ENCODE measurements around the gene ANKLE1. TPM values are rescaled to one million over a fixed set of nuclear protein-coding genes. Genes with fewer than 3 reads are reported as not detected.

ANKLE1 gene
- polyA plus RNA-seq, 2 of the 4 experiments (the other 2 are of a cell fraction), result 0.56 to 0.74 TPM

DNA sequence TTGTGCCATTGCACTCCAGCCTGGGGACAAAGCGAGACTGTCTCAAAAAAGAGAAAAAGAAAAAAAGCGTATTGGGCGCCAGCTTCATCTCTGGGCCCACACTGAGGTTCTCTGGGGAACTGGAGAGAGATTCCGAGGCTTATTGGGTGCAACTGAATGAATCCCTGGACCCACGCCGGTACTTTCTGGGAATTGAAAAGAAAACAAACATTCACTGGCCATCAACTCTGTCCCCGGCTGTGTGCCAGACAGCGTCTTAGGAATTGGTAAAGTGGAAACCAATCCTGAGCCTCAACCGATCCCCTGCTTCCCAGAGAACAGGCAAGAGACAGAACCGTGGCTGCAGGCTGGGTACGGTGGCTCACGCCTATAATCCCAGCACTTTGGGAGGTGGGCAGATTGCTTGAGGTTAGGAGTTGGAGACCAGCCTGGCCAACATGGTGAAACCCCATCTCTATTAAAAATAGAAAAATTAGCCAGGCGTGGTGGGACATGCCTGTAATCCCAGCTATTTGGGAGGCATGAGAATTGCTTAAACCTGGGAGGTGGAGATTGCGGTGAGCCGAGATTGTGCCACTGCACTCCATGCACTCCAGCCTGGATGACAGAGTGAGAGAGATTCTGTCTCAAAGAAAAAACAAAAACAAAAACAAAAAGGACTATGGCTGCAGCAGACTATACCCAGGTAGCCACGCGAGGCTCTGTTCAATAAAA lies 44.3 kb downstream of the ANKLE1 start:
- no peak for ATAC-seq
- Histone ChIP-seq H3K9me3 (no peaks in the 10 kb centered on the region), H3K27ac (no peak overlapping the region), H3K4me1 (no peaks in the 10 kb centered on the region), H3K4me2 (no peak overlapping the region), H3K4me3 (no peak overlapping the region)
- DNase-seq (ENCODE audit: low read depth in 1 of 2, low spot score in 1 of 2), result no peak
- POLR2A ChIA-PET, result interaction anchor here (0.9 kb wide), 1 partner anchor 17 kb away, joined by 3 read pairs; the partner anchor contains the start of gene DDA1
- TF ChIP-seq FOXS1 (CRISPR knock-in tag; IDR thresholded peaks at IDR 0.05) (no peak), TP53 (CRISPR knock-in tag; IDR thresholded peaks at IDR 0.05) (no peak), MAFK (IDR thresholded peaks at IDR 0.05; ENCODE audit: partially characterized antibody) (no peak), JUN (IDR thresholded peaks at IDR 0.05) (no peak), CBX8 (IDR thresholded peaks at IDR 0.05) (no peak), HOXB5 (CRISPR knock-in tag; IDR thresholded peaks at IDR 0.05) (no peak), BHLHE40 (IDR thresholded peaks at IDR 0.05; ENCODE audit: low read depth, low read length) (no peak), SMC3 (IDR thresholded peaks at IDR 0.05) (no peak), RNF2 (IDR thresholded peaks at IDR 0.05; ENCODE audit: borderline replicate concordance, low read depth) (no peak), NPAS2 (CRISPR knock-in tag; IDR thresholded peaks at IDR 0.05; ENCODE audit: borderline replicate concordance) (no peak), EP300 (IDR thresholded peaks at IDR 0.05) (no peak), PHF8 (IDR thresholded peaks at IDR 0.05; ENCODE audit: borderline replicate concordance, low read depth) (no peak)
- FAIRE-seq, result no peak
- 86% methylated on average over 17 of the region's 17 CpGs for WGBS (ENCODE audit: missing lambda C conversion rate)
- CTCF ChIA-PET, result interaction anchor here (0.5 to 1.1 kb wide), 3 partner anchors 8 to 478 kb away, joined by 4 to 6 read pairs (median 4); no protein-coding TSS in a partner anchor

GRCh38 chr19:17326595-17326966 lies 44.9 kb downstream of the ANKLE1 start:
- FAIRE-seq (no peak), DNase-seq (ENCODE audit: low read depth in 1 of 2, low spot score in 1 of 2) (no peak), ATAC-seq (no peak)
- no peaks in the 10 kb centered on the region for H3K4me1 ChIP-seq
- ChIA-PET POLR2A (interaction anchor here (0.9 kb wide), 1 partner anchor 17 kb away, joined by 3 read pairs; the partner anchor contains the start of gene DDA1), CTCF (interaction anchor here (1.0 to 1.1 kb wide), 3 partner anchors 9 to 16 kb away, joined by 3 to 6 read pairs (median 4); no protein-coding TSS in a partner anchor)
- H3K27ac ChIP-seq, result no peak overlapping the region
- H3K4me3 ChIP-seq, result no peak overlapping the region
- no peak overlapping the region for H3K4me2 ChIP-seq
- no peaks in the 10 kb centered on the region for H3K9me3 ChIP-seq
- 85% methylated on average over 11 of the region's 11 CpGs for WGBS (ENCODE audit: missing lambda C conversion rate)
- TF ChIP-seq ZNF302 (CRISPR knock-in tag; IDR thresholded peaks at IDR 0.05), result no peak
- no peak for TF ChIP-seq BHLHE40 (IDR thresholded peaks at IDR 0.05; ENCODE audit: low read depth, low read length)
- TF ChIP-seq SMC3 (IDR thresholded peaks at IDR 0.05), result no peak
- no peak for TF ChIP-seq POLR2AphosphoS2 (conservative IDR thresholded peaks at IDR 0.05; ENCODE audit: low read length)
- TF ChIP-seq PHF8 (IDR thresholded peaks at IDR 0.05; ENCODE audit: borderline replicate concordance, low read depth), result no peak
- no peak for TF ChIP-seq HEYL (CRISPR knock-in tag; IDR thresholded peaks at IDR 0.05)
- no peak for TF ChIP-seq RARB (CRISPR knock-in tag; IDR thresholded peaks at IDR 0.05)
- no peak for TF ChIP-seq JUNB (IDR thresholded peaks at IDR 0.05)
- TF ChIP-seq, protein P1, sequence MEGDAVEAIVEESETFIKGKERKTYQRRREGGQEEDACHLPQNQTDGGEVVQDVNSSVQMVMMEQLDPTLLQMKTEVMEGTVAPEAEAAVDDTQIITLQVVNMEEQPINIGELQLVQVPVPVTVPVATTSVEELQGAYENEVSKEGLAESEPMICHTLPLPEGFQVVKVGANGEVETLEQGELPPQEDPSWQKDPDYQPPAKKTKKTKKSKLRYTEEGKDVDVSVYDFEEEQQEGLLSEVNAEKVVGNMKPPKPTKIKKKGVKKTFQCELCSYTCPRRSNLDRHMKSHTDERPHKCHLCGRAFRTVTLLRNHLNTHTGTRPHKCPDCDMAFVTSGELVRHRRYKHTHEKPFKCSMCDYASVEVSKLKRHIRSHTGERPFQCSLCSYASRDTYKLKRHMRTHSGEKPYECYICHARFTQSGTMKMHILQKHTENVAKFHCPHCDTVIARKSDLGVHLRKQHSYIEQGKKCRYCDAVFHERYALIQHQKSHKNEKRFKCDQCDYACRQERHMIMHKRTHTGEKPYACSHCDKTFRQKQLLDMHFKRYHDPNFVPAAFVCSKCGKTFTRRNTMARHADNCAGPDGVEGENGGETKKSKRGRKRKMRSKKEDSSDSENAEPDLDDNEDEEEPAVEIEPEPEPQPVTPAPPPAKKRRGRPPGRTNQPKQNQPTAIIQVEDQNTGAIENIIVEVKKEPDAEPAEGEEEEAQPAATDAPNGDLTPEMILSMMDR (IDR thresholded peaks at IDR 0.05), result no peak
- no peak for TF ChIP-seq NPAS2 (CRISPR knock-in tag; IDR thresholded peaks at IDR 0.05; ENCODE audit: borderline replicate concordance)

GRCh38 chr19:17327068-17327653 lies 45.5 kb downstream of the ANKLE1 start:
- DNase-seq (ENCODE audit: low read depth in 1 of 2, low spot score in 1 of 2) (no peak), ATAC-seq (no peak), FAIRE-seq (no peak)
- TF ChIP-seq, protein P2, sequence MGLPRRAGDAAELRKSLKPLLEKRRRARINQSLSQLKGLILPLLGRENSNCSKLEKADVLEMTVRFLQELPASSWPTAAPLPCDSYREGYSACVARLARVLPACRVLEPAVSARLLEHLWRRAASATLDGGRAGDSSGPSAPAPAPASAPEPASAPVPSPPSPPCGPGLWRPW (IDR thresholded peaks at IDR 0.05), result no peak
- TF ChIP-seq NFE2L2 (conservative IDR thresholded peaks at IDR 0.05; ENCODE audit: low read length) (no peak), FOSL2 (IDR thresholded peaks at IDR 0.05) (no peak), FOSL2 (CRISPR knock-in tag; IDR thresholded peaks at IDR 0.05) (no peak), FOSB (CRISPR knock-in tag; IDR thresholded peaks at IDR 0.05) (no peak)
- no peaks in the 10 kb centered on the region for H3K4me1 ChIP-seq
- H3K4me3 ChIP-seq, result no peak overlapping the region
- H3K27ac ChIP-seq, result no peak overlapping the region
- no peak overlapping the region for H3K4me2 ChIP-seq
- WGBS (ENCODE audit: missing lambda C conversion rate), result 98% methylated on average over 17 of the region's 27 CpGs
- CTCF ChIA-PET, result interaction anchor here (1.0 to 1.1 kb wide), 3 partner anchors 9 to 16 kb away, joined by 3 to 6 read pairs (median 4); no protein-coding TSS in a partner anchor
- H3K9me3 ChIP-seq, result no peaks in the 10 kb centered on the region
- POLR2A ChIA-PET, result no interaction called here

Measured in A549 (cell line).